ENCODE results near the gene SEMA6B. TPM values are rescaled to one million over a fixed set of nuclear protein-coding genes. Genes with fewer than 3 reads are reported as not detected.

SEMA6B gene
- total RNA-seq, 1 donor, result under 0.01 TPM

GRCh38 chr19:4588291-4588761 lies 28.8 kb upstream of the SEMA6B start:
- TF ChIP-seq CTCF (IDR thresholded peaks at IDR 0.05; ENCODE audit: insufficient read depth, low read depth, low read length), result no peak
- no peak overlapping the region for H3K4me3 ChIP-seq (ENCODE audit: low read depth, low read length)
- DNase-seq (ENCODE audit: low read depth), result no peak

- no peak for TF ChIP-seq CTCF (IDR thresholded peaks at IDR 0.05; ENCODE audit: insufficient read depth, low read depth, low read length)
- no peak for DNase-seq (ENCODE audit: low read depth)
- no peak overlapping the region for H3K4me3 ChIP-seq (ENCODE audit: low read depth, low read length)
Measured at GRCh38 chr19:4587527-4587926, 28.0 kb upstream of the SEMA6B start.

- H3K4me3 ChIP-seq (ENCODE audit: low read depth, low read length), result no peak overlapping the region
- TF ChIP-seq CTCF (IDR thresholded peaks at IDR 0.05; ENCODE audit: insufficient read depth, low read depth, low read length), result no peak
- no peak for DNase-seq (ENCODE audit: low read depth)
Measured at GRCh38 chr19:4586691-4587090, 27.2 kb upstream of the SEMA6B start.

- no peak for TF ChIP-seq CTCF (IDR thresholded peaks at IDR 0.05; ENCODE audit: insufficient read depth, low read depth, low read length)
- DNase-seq (ENCODE audit: low read depth), result no peak
- H3K4me3 ChIP-seq (ENCODE audit: low read depth, low read length), result no peak overlapping the region
Measured at GRCh38 chr19:4586245-4586644, 26.8 kb upstream of the SEMA6B start.

GRCh38 chr19:4585556-4585955 lies 26.1 kb upstream of the SEMA6B start:
- H3K4me3 ChIP-seq (ENCODE audit: low read depth, low read length), result no peak overlapping the region
- TF ChIP-seq CTCF (IDR thresholded peaks at IDR 0.05; ENCODE audit: insufficient read depth, low read depth, low read length), result no peak
- DNase-seq (ENCODE audit: low read depth), result no peak

- H3K4me3 ChIP-seq (ENCODE audit: low read depth, low read length), result peak overlapping the region; percentile 65
- DNase-seq (ENCODE audit: low read depth), result peak; percentile 40
- no peak for TF ChIP-seq CTCF (IDR thresholded peaks at IDR 0.05; ENCODE audit: insufficient read depth, low read depth, low read length)
Measured at GRCh38 chr19:4584670-4585460, 25.4 kb upstream of the SEMA6B start.

Data from fibroblast of villous mesenchyme (primary cell).